ENCODE results near the gene TUBA8. TPM values are rescaled to one million over a fixed set of nuclear protein-coding genes. Genes with fewer than 3 reads are reported as not detected.
"Not testable (repeated sequence)": the region's sequence is repeated elsewhere in the genome, so short reads cannot be mapped to it uniquely, and the experiment has no call there.

The TUBA8 gene
- total RNA-seq, 1 experiment from 2014 or later: 1.3 TPM

- no peak for DNase-seq (ENCODE audit: low read depth, low spot score)
- in situ Hi-C loops (cut with HindIII; ENCODE audit: low pct_unique_long_range_greater_than_20kb, low sequenced_read_pairs) (no loop called here), intact Hi-C loops (cut with micrococcal nuclease; ENCODE audit: unreplicated experiment) (no loop called here)
- Histone ChIP-seq H3K4me1 (ENCODE audit: control insufficient read depth, insufficient read depth, low read length) (peaks cover under 1% of the 10 kb centered on the region; the same call in 1 of the 2 replicates), H3K9me3 (ENCODE audit: control insufficient read depth, insufficient read depth, low read depth, low read length) (no peaks in the 10 kb centered on the region), H3K4me3 (ENCODE audit: low read depth in 2 of 2, low read length in 2 of 2) (no peak overlapping the region), H3K27me3 (ENCODE audit: control insufficient read depth, insufficient read depth, low read length) (no peaks in the 10 kb centered on the region), H3K36me3 (ENCODE audit: control insufficient read depth, insufficient read depth, low read length) (no peaks in the 10 kb centered on the region), H3K27ac (ENCODE audit: low read length) (no peak overlapping the region)
- CTCF ChIA-PET: no interaction called here
- no peak for ATAC-seq
- POLR2A ChIA-PET: no interaction called here
- BruUV-seq (replicated peaks): no TSS peak
- TF ChIP-seq TCF7L2 (IDR thresholded peaks at IDR 0.05; ENCODE audit: low read depth, low read length) (no peak), REST (IDR thresholded peaks at IDR 0.05; ENCODE audit: insufficient read depth in 1 of 2, low read depth in 2 of 2, low read length in 1 of 2) (no peak), CTCF (IDR thresholded peaks at IDR 0.05) (no peak), POLR2AphosphoS5 (IDR thresholded peaks at IDR 0.05; ENCODE audit: low read depth, low read length) (no peak), SIN3A (IDR thresholded peaks at IDR 0.05; ENCODE audit: borderline replicate concordance, insufficient read depth, low read depth, low read length) (no peak)
Measured at GRCh38 chr22:18104566-18104965, 6.0 kb upstream of the TUBA8 start.

GRCh38 chr22:18105981-18106380 is 4.6 kb upstream of the TUBA8 start:
- H3K36me3 ChIP-seq (ENCODE audit: control insufficient read depth, insufficient read depth, low read length); H3K27me3 ChIP-seq (ENCODE audit: control insufficient read depth, insufficient read depth, low read length); ATAC-seq; BruUV-seq (replicated peaks); in situ Hi-C loops (cut with HindIII; ENCODE audit: low pct_unique_long_range_greater_than_20kb, low sequenced_read_pairs); H3K4me3 ChIP-seq (ENCODE audit: low read depth in 2 of 2, low read length in 2 of 2); H3K9me3 ChIP-seq (ENCODE audit: control insufficient read depth, insufficient read depth, low read depth, low read length); intact Hi-C loops (cut with micrococcal nuclease; ENCODE audit: unreplicated experiment); DNase-seq (ENCODE audit: low read depth, low spot score); H3K4me1 ChIP-seq (ENCODE audit: control insufficient read depth, insufficient read depth, low read length); POLR2A ChIA-PET; H3K27ac ChIP-seq (ENCODE audit: low read length): not testable (repeated sequence)
- CTCF ChIA-PET: interaction anchor here (0.6 kb wide), 1 partner anchor 63 kb away, joined by 8 read pairs; no protein-coding TSS in a partner anchor

GRCh38 chr22:18106550-18107341 is 3.9 kb upstream of the TUBA8 start:
- H3K27ac ChIP-seq (ENCODE audit: low read length); H3K4me1 ChIP-seq (ENCODE audit: control insufficient read depth, insufficient read depth, low read length); DNase-seq (ENCODE audit: low read depth, low spot score); ATAC-seq; H3K27me3 ChIP-seq (ENCODE audit: control insufficient read depth, insufficient read depth, low read length); H3K9me3 ChIP-seq (ENCODE audit: control insufficient read depth, insufficient read depth, low read depth, low read length); H3K36me3 ChIP-seq (ENCODE audit: control insufficient read depth, insufficient read depth, low read length); intact Hi-C loops (cut with micrococcal nuclease; ENCODE audit: unreplicated experiment); POLR2A ChIA-PET; H3K4me3 ChIP-seq (ENCODE audit: low read depth in 2 of 2, low read length in 2 of 2); in situ Hi-C loops (cut with HindIII; ENCODE audit: low pct_unique_long_range_greater_than_20kb, low sequenced_read_pairs); BruUV-seq (replicated peaks): not testable (repeated sequence)
- CTCF ChIA-PET: interaction anchor here (0.6 kb wide), 1 partner anchor 63 kb away, joined by 8 read pairs; no protein-coding TSS in a partner anchor
